Osteocyte (in vitro differentiated cells): ENCODE measurements around the gene TRIM52. TPM values are rescaled to one million over a fixed set of nuclear protein-coding genes. Genes with fewer than 3 reads are reported as not detected.

Experiments used
- DNase-seq: peaks from one replicate; pipeline ENCODE4 v3.0.0; 2021; ENCODE audit warnings: mixed read lengths; ENCODE audit not compliant: unreplicated experiment; ENCODE audit errors: extremely low spot score
- H3K27ac Mint-ChIP-seq: one replicate; pipeline ENCODE4 v1.8.0; 2021; ENCODE audit warnings: mild to moderate bottlenecking, mixed read lengths; ENCODE audit not compliant: unreplicated experiment
- H3K27me3 Mint-ChIP-seq: one replicate; pipeline ENCODE4 v1.8.0; 2021; ENCODE audit warnings: mixed read lengths; ENCODE audit not compliant: unreplicated experiment
- H3K36me3 Mint-ChIP-seq: one replicate; pipeline ENCODE4 v1.8.0; 2021; ENCODE audit warnings: mixed read lengths; ENCODE audit not compliant: unreplicated experiment
- H3K4me1 Mint-ChIP-seq: one replicate; pipeline ENCODE4 v1.8.0; 2021; ENCODE audit warnings: mixed read lengths; ENCODE audit not compliant: unreplicated experiment
- H3K4me3 Mint-ChIP-seq: one replicate; pipeline ENCODE4 v1.8.0; 2021; ENCODE audit warnings: mild to moderate bottlenecking, moderate library complexity, mixed read lengths; ENCODE audit not compliant: unreplicated experiment
- H3K9me3 Mint-ChIP-seq: one replicate; pipeline ENCODE4 v1.8.0; 2021; ENCODE audit warnings: mixed read lengths; ENCODE audit not compliant: unreplicated experiment
- total RNA-seq: library from RNA; stranded (reverse); gene quantifications from 2 replicates; pipeline ENCODE4 v1.2.1, GENCODE V29; 2021
- TF ChIP-seq, protein P1 (sequence below): fragments of 200-600 bp; sonication (generic); IDR thresholded peaks from 2 replicates; pipeline ENCODE4 v1.5.0; 2021; ENCODE audit warnings: antibody characterized with exemption, mild to moderate bottlenecking, moderate library complexity

TRIM52 gene
- total RNA-seq, 1 donor from 2014 or later = 12.8 TPM

- Mint-ChIP-seq H3K4me3 (peak overlapping the region; percentile 98), H3K9me3 (no peaks in the 10 kb centered on the region), H3K27ac (peak overlapping the region; percentile 94), H3K27me3 (no peaks in the 10 kb centered on the region), H3K36me3 (peaks cover 21% of the 10 kb centered on the region), H3K4me1 (peaks cover 52% of the 10 kb centered on the region)
- TF ChIP-seq, protein P1, sequence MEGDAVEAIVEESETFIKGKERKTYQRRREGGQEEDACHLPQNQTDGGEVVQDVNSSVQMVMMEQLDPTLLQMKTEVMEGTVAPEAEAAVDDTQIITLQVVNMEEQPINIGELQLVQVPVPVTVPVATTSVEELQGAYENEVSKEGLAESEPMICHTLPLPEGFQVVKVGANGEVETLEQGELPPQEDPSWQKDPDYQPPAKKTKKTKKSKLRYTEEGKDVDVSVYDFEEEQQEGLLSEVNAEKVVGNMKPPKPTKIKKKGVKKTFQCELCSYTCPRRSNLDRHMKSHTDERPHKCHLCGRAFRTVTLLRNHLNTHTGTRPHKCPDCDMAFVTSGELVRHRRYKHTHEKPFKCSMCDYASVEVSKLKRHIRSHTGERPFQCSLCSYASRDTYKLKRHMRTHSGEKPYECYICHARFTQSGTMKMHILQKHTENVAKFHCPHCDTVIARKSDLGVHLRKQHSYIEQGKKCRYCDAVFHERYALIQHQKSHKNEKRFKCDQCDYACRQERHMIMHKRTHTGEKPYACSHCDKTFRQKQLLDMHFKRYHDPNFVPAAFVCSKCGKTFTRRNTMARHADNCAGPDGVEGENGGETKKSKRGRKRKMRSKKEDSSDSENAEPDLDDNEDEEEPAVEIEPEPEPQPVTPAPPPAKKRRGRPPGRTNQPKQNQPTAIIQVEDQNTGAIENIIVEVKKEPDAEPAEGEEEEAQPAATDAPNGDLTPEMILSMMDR = no peak
- no peak for DNase-seq
Observed at GRCh38 chr5:181259974-181260719, 796 bp downstream of the TRIM52 start.

DNA sequence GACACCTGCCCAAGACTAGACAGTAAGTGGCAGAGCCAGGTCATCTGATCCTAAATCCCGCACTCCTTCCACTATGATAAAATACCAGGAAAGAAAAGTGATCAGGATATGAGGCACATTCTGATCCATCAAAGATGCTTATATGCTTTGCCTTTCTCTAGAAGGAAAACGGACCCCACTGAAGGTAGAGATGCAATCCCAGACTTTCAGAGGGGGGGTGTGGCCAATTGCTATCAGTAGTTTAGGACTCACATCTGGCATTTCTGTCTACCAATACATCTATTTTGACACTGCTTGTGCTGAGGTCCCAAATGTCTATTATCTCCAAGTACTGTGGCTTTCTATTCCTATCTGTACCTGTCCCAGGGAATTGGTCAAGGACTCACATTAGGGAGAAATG, 1.7 kb downstream of the TRIM52 start:
- peak overlapping the region; percentile 98 for H3K4me3 Mint-ChIP-seq
- DNase-seq = no peak
- TF ChIP-seq, protein P1 = no peak
- peaks cover 24% of the 10 kb centered on the region for H3K36me3 Mint-ChIP-seq
- no peaks in the 10 kb centered on the region for H3K9me3 Mint-ChIP-seq
- H3K4me1 Mint-ChIP-seq = peaks cover 58% of the 10 kb centered on the region
- H3K27me3 Mint-ChIP-seq = no peaks in the 10 kb centered on the region
- peak overlapping the region; percentile 94 for H3K27ac Mint-ChIP-seq

- Mint-ChIP-seq H3K4me3 (peak overlapping the region; percentile 98), H3K9me3 (no peaks in the 10 kb centered on the region), H3K27ac (no peak overlapping the region), H3K27me3 (no peaks in the 10 kb centered on the region), H3K36me3 (peaks cover 21% of the 10 kb centered on the region), H3K4me1 (peaks cover 57% of the 10 kb centered on the region)
- TF ChIP-seq, protein P1 = no peak
- no peak for DNase-seq
Observed at GRCh38 chr5:181258576-181258975, 2.4 kb downstream of the TRIM52 start.

GRCh38 chr5:181255836-181256578, 4.9 kb downstream of the TRIM52 start:
- no peaks in the 10 kb centered on the region for H3K9me3 Mint-ChIP-seq
- peak overlapping the region; percentile 28 for H3K27ac Mint-ChIP-seq
- no peak overlapping the region for H3K4me3 Mint-ChIP-seq
- H3K36me3 Mint-ChIP-seq = peaks cover 26% of the 10 kb centered on the region
- DNase-seq = no peak
- H3K27me3 Mint-ChIP-seq = no peaks in the 10 kb centered on the region
- H3K4me1 Mint-ChIP-seq = peaks cover 69% of the 10 kb centered on the region
- TF ChIP-seq, protein P1 = no peak

GRCh38 chr5:181255276-181255675, 5.7 kb downstream of the TRIM52 start:
- no peaks in the 10 kb centered on the region for H3K27me3 Mint-ChIP-seq
- no peak for DNase-seq
- no peak overlapping the region for H3K4me3 Mint-ChIP-seq
- peaks cover 69% of the 10 kb centered on the region for H3K4me1 Mint-ChIP-seq
- peak overlapping the region; percentile 28 for H3K27ac Mint-ChIP-seq
- TF ChIP-seq, protein P1 = no peak
- no peaks in the 10 kb centered on the region for H3K9me3 Mint-ChIP-seq
- H3K36me3 Mint-ChIP-seq = peaks cover 26% of the 10 kb centered on the region
